ENCODE measurements around the gene FMNL2.

The FMNL2 gene

DNA sequence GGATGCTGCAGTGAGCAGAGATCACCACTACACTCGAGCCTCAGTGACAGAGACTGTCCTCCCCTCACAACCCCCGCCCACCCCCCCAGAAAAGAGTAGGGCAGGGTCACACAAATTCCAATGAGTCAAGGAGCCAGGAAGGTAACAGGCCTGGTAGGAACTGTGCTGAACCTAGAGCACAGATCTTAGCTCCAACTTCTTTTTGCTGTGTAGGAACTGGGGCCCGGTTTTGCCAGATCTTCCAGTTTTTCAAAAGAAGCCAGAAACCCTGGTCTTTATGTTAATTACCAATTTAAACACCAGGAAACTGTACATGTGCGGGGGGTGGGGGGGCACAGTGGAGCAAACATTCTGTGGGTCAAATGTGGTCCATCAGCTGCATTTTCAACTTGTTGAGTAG, 311.3 kb downstream of the FMNL2 start:
- DNase-seq (ENCODE audit: low read depth), result no peak
- TF ChIP-seq, protein P1, sequence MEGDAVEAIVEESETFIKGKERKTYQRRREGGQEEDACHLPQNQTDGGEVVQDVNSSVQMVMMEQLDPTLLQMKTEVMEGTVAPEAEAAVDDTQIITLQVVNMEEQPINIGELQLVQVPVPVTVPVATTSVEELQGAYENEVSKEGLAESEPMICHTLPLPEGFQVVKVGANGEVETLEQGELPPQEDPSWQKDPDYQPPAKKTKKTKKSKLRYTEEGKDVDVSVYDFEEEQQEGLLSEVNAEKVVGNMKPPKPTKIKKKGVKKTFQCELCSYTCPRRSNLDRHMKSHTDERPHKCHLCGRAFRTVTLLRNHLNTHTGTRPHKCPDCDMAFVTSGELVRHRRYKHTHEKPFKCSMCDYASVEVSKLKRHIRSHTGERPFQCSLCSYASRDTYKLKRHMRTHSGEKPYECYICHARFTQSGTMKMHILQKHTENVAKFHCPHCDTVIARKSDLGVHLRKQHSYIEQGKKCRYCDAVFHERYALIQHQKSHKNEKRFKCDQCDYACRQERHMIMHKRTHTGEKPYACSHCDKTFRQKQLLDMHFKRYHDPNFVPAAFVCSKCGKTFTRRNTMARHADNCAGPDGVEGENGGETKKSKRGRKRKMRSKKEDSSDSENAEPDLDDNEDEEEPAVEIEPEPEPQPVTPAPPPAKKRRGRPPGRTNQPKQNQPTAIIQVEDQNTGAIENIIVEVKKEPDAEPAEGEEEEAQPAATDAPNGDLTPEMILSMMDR (IDR thresholded peaks at IDR 0.05; ENCODE audit: low read length, missing control alignments), result no peak
- H3K4me3 ChIP-seq (replicated peaks; ENCODE audit: low read depth, low read length), result no peak overlapping the region

DNA sequence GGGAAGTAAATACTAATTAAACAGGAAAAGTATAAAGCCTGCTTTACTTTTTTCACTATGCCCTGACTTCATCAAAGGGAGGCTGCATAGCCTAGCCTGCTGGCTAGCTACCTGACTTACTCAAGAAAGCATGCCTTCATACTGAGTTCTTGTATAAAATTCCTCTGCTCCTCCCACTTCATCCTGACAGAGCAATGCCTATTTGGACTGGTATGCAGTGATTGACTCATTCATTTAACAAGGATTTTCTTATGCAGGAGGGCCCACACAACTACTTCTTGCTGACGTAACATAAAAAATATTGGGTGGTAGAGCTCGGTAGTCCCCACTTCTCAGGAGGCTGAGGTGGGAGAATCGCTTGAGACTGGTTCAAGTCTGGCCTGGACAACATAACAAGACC, 311.8 kb downstream of the FMNL2 start:
- peak; percentile 83 for DNase-seq (ENCODE audit: low read depth)
- H3K4me3 ChIP-seq (replicated peaks; ENCODE audit: low read depth, low read length), result no peak overlapping the region
- TF ChIP-seq, protein P1 (IDR thresholded peaks at IDR 0.05; ENCODE audit: low read length, missing control alignments), result no peak

DNA sequence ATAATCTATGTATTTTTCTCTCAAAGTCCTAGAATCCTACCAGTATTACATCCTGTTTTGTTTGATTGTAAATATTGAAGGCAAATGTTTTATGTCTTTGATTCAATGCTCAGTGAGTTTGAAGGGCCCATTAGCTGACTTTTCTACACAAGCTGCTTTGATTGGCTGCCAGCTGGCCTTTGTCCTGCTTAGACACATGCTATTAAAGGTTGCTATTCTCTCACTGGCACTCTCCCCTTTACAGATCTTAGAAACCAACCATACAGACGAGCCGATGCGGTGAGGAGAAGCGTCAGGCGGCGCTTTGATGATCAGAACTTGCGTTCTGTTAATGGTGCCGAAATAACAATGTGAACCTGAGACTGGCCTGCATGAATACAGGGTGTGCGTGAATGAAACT, 312.6 kb downstream of the FMNL2 start:
- TF ChIP-seq, protein P1 (IDR thresholded peaks at IDR 0.05; ENCODE audit: low read length, missing control alignments), result no peak

DNA sequence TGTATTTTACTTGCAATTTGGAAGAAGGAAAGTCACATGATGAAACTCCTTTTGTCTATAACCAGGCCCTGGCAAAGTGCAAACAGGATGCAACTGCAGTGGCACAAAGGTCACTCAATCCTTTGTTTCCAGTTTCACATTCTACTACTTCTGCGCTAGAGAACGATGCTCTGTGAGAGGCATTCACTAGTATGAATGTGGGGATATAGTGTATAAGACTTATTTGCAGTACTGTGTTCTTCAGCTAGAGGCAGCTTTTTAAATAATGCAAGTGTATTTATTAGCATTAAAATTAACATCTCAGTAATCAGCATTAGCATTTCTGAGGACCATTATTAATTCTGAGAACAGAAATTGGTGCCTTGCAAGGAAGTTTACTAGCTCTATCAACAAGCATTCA, 313.4 kb downstream of the FMNL2 start:
- peak; percentile 31 for DNase-seq (ENCODE audit: low read depth)

More for the DNA sequence above, 312.6 kb downstream of the FMNL2 start:
- H3K4me3 ChIP-seq (replicated peaks; ENCODE audit: low read depth, low read length), result no peak overlapping the region
- peak; percentile 29 for DNase-seq (ENCODE audit: low read depth)

DNA sequence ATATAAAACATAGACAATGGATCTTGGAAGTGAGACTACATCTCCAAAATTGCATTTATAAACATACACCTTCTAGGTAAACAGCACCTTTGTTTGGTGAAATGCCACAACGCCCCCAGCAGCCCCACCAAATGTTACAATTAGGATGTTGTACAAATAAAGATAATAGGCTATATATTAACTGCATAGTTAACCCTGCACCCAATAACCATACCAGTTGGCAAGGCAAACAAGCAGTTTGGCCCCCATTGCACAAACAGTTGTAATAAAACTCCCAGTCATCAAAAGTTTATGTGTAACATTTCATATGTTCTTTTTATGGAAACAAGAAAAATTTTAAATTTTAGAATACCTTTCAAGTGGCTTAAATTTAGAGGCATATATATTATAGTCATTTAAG, 315.0 kb downstream of the FMNL2 start:
- H3K4me3 ChIP-seq (replicated peaks; ENCODE audit: low read depth, low read length), result no peak overlapping the region
- TF ChIP-seq, protein P1 (IDR thresholded peaks at IDR 0.05; ENCODE audit: low read length, missing control alignments), result no peak
- no peak for DNase-seq (ENCODE audit: low read depth)

More for the DNA sequence above, 313.4 kb downstream of the FMNL2 start:
- TF ChIP-seq, protein P1 (IDR thresholded peaks at IDR 0.05; ENCODE audit: low read length, missing control alignments), result peak; percentile 33
- no peak overlapping the region for H3K4me3 ChIP-seq (replicated peaks; ENCODE audit: low read depth, low read length)

DNA sequence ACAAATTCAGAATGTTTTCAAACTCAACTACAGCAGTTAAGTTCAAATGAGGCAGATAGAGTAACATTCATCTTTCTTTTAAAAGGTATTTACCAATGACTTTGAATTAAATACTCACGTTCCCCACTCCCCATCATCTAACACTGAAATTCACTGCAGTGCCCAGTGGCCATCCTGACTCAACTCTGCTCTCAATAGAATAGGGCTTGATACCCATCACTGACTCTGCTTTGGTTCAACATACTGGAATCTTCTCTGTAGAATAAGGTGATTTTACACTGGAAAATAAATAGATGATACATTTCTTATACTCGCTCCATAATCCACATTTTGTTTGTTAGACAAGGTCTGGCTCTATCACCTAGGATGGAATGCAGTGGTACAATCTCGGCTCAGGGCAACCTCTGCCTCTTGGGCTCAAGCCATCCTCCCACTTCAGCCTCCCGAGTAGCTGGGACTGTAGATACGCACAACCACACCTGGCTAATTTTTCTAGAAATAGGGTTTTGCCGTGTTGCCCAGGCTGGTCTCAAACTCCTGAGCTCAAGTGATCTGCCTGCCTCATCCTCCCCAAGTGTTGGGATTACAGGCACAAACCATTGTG, 315.9 kb downstream of the FMNL2 start:
- TF ChIP-seq, protein P1 (IDR thresholded peaks at IDR 0.05; ENCODE audit: low read length, missing control alignments), result no peak
- no peak overlapping the region for H3K4me3 ChIP-seq (replicated peaks; ENCODE audit: low read depth, low read length)
- DNase-seq (ENCODE audit: low read depth), result no peak

DNA sequence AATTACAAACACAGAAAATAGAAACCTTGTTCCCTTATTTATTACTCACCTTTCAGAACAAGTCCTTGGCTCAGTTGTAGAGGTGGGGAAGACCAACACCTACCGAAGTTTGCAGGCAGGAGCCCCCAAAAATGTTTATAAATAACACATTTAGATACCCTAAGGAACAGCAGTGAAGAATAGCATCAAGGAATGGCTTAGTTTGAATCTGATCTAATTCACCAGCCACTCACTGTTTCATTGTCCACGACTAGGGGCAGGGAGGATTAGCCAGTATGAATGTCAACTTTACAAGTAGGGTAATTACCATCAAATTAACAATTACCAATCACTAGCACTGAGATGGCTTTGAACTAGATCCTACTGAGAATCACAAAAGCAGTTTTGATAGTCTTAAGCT, 316.9 kb downstream of the FMNL2 start:
- H3K4me3 ChIP-seq (replicated peaks; ENCODE audit: low read depth, low read length), result no peak overlapping the region
- DNase-seq (ENCODE audit: low read depth), result no peak
- TF ChIP-seq, protein P1 (IDR thresholded peaks at IDR 0.05; ENCODE audit: low read length, missing control alignments), result no peak

Data from fibroblast of pulmonary artery (primary cell).